ENCODE data around the gene COX8C.
"Not testable (repeated sequence)": the region's sequence is repeated elsewhere in the genome, so short reads cannot be mapped to it uniquely, and the experiment has no call there.

COX8C gene

DNA sequence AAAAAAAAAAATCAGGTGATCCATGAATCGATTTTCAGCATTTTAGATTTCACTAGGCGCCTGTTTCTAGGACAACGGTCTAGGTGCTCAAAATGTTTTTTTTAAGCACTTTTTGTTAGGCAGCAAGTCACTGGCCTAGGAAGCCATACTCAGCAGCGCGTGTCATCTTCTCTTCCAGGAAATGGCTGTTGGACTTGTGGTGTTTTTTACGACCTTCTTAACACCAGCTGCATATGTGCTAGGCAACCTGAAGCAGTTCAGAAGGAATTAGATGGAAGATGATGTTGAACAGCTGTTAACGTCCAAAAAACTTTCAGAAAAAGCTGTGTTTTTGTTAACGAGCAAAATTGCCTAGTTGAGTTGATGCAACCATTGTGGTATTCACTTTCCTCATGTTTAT, 868 bp downstream of the COX8C start:
- POLR2A ChIA-PET, result no interaction called here
- TF ChIP-seq CTCF (IDR thresholded peaks at IDR 0.05; ENCODE audit: control extremely low read depth, extremely low read depth, low read depth, missing control alignments), result no peak
- CTCF ChIA-PET, result interaction anchor here (1.1 to 1.5 kb wide), 3 partner anchors 8 to 17 kb away, joined by 3 to 4 read pairs (median 3); no protein-coding TSS in a partner anchor
- no peak for DNase-seq (ENCODE audit: extremely low spot score)

- ChIA-PET CTCF (interaction anchor here (1.1 to 1.5 kb wide), 3 partner anchors 9 to 16 kb away, joined by 3 to 4 read pairs (median 3); no protein-coding TSS in a partner anchor), POLR2A (no interaction called here)
- TF ChIP-seq CTCF (IDR thresholded peaks at IDR 0.05; ENCODE audit: control extremely low read depth, extremely low read depth, low read depth, missing control alignments), result no peak
Observed at GRCh38 chr14:93348292-93348691, 1.3 kb downstream of the COX8C start.

DNA sequence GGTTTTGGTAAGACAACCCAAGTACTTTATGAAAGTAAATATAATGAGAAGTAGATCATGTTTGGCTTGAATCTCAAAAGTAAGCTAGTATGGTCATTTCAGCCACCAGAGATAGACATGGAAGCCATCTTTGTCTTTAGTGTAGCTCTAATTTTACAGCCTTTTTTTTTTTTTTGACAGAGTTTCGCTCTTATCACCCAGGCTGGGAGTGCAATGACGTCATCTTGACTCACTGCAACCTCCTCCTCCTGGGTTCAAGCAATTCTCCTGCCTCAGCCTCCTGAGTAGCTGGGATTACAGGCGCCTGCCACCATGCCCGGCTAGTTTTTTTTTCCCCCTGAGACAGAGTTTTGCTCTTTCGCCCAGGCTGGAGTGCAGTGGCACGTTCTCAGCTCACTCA, 7.9 kb downstream of the COX8C start:
- POLR2A ChIA-PET; DNase-seq (ENCODE audit: extremely low spot score): not testable (repeated sequence)
- CTCF ChIA-PET, result interaction anchor here (1.3 to 1.5 kb wide), 2 partner anchors 9 to 15 kb away, joined by 3 to 5 read pairs; no protein-coding TSS in a partner anchor

More at GRCh38 chr14:93348292-93348691, 1.3 kb downstream of the COX8C start:
- DNase-seq (ENCODE audit: extremely low spot score), result no peak

GRCh38 chr14:93368996-93369712, 22.2 kb downstream of the COX8C start:
- DNase-seq (ENCODE audit: extremely low spot score), result no peak
- TF ChIP-seq CTCF (IDR thresholded peaks at IDR 0.05; ENCODE audit: control extremely low read depth, extremely low read depth, low read depth, missing control alignments), result no peak
- ChIA-PET POLR2A (no interaction called here), CTCF (interaction anchor here (1.7 kb wide), 1 partner anchor 12 kb away, joined by 4 read pairs; no protein-coding TSS in a partner anchor)

- TF ChIP-seq CTCF (IDR thresholded peaks at IDR 0.05; ENCODE audit: control extremely low read depth, extremely low read depth, low read depth, missing control alignments), result no peak
- POLR2A ChIA-PET, result no interaction called here
- DNase-seq (ENCODE audit: extremely low spot score), result peak; percentile 46
- CTCF ChIA-PET, result interaction anchor here (1.3 to 1.7 kb wide), 2 partner anchors 9 to 11 kb away, joined by 3 to 4 read pairs; no protein-coding TSS in a partner anchor
Observed at GRCh38 chr14:93369713-93370266, 22.8 kb downstream of the COX8C start.

DNA sequence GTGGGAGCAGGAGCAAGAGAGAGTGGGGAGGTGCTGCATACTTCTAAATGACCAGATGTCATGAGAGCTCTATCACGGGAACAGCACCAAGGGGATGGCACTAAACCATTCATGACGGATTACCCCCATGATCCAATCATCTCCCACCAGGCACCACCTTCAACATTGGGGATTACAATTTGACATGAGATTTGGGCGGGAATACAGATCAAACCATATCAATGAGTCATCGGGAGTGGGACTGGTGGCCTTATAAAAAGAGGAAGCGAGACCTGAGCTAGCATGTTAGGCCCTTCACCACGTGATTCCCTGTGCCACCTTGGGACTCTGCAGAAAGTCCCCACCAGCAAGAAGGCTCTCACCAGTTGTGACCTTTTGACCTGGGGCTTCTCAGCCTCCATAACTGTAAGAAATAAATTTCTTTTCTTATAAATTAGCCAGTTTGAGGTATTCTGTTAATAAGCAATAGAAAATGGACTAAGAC, 28.7 kb downstream of the COX8C start:
- DNase-seq (ENCODE audit: extremely low spot score), result peak; percentile 50
- no peak for TF ChIP-seq CTCF (IDR thresholded peaks at IDR 0.05; ENCODE audit: control extremely low read depth, extremely low read depth, low read depth, missing control alignments)
- ChIA-PET CTCF (no interaction called here), POLR2A (no interaction called here)

DNA sequence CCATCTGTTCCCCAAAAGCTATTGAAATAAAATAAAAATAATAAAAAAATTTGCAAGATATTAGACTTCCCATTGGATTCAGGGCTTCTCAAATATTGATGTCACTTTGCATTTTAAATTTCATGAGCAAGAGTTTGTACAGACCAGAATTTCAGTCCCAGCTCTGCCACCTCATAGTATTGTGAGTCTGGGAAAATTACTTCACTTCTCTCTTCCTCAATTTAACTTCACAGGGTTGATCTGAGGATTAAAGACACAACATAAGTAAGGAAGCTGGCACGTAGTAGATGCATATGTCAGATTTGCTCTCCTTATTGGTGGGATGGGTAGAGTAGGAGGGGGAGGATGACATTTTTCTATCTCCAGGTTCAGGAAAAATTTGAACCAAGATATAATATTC, 32.8 kb downstream of the COX8C start:
- POLR2A ChIA-PET, result no interaction called here
- no peak for DNase-seq (ENCODE audit: extremely low spot score)

More for the DNA sequence above, 32.8 kb downstream of the COX8C start:
- CTCF ChIA-PET, result no interaction called here
- no peak for TF ChIP-seq CTCF (IDR thresholded peaks at IDR 0.05; ENCODE audit: control extremely low read depth, extremely low read depth, low read depth, missing control alignments)
